DMS79 (cell line): Measurements from ENCODE around the gene UQCC2.

Experiments
- DNase-seq: peaks from one replicate; lab custom pipeline; 2025; lab: John Stamatoyannopoulos, UW

UQCC2 gene

DNA sequence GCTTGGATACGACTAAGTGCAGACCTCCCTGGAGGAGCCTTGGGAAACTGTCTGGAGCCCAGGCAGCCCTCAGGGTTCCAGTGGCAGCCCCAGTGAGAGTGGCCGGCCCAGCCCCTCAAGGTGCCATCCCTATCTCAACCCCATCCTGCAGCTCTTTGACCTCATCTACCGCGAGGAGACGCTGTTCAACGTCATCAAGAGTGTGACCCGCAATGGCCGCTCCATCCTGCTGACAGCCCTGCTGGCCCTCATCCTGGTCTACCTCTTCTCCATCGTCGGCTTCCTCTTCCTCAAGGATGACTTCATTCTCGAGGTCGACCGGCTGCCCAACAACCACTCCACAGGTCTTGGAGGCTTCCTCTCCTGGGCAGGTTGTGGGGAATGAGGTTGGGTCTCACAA is 20.7 kb downstream of the UQCC2 start:
- no peak for DNase-seq

- no peak for DNase-seq
Observed at GRCh38 chr6:33689879-33690278, 21.6 kb downstream of the UQCC2 start.

GRCh38 chr6:33689148-33689494 is 22.4 kb downstream of the UQCC2 start:
- no peak for DNase-seq

DNA sequence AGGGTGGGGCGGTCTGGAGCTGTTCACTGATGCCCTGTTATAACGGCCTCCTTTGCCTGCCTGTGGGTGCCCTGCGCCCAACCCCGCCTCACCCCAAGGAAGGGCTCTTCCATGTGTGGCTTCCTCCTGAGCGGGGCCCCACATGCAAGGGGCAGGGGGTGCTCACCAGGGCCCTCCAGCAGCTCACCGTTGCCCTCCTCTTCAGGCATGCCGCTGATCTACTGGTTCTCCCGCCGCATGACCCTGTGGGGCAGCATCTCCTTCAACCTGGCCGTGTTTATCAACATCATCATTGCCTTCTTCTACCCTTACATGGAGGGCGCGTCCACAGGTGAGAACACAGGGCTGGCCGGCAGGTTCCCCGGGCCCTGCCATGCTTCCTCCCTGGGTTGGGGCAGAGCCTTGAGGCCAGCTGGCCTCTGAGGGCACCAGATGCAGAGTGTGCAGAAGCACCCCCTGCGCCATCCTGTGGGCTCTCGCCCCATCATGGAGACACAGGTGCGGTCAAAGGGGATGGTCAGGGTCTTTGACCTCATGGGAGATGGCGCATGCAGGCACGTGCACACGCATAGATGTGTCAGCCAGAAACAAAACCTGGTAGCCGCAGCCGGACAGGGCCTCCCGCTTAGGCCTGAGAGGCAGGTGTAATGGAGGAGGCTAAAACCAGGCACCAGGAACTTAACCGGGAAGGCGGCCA is 22.9 kb downstream of the UQCC2 start:
- no peak for DNase-seq

- DNase-seq: no peak
Observed at GRCh38 chr6:33688006-33688405, 23.5 kb downstream of the UQCC2 start.

DNA sequence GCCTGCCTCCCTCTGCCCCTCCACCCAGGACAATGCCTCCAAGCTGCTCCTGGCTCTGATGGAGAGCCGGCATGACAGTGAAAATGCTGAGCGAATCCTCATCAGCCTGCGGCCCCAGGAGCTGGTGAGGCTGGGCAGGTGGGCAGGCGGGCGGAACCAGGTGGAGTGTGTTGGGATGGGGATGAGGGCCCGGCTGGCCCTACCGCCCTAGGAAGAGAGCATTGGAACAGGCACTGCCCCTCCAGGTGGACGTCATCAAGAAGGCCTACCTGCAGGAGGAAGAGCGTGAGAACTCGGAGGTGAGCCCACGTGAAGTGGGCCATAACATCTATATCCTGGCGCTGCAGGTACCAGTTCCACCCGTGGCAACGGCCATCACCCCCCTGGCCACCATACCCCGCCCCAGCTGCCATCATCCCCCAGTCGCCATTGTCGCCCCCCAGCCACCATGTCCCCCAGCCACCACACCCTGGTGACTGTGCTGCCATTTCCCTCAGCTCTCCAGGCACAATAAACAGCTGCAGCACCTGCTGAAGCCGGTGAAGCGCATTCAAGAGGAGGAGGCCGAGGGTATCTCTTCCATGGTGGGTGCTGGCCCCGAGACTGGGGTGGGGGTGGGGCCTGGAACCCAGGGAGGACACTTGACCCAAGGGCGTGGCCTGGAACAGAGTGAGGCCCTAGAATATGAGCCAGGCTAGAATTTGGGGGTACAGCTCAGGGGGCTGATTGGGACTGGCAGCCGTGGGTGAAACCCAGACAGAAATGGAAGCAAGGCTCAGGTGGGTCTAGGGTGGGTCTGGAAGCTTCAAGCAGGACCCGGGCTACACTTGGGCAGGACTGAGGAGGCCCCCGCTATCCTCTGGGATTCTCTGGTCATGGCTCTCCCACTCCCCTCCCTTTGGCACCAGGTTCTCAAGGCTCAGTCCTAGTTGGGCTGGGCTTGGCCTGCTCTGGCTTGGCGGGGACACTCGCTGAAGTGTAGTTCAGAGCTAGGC is 24.2 kb downstream of the UQCC2 start:
- DNase-seq: no peak

DNA sequence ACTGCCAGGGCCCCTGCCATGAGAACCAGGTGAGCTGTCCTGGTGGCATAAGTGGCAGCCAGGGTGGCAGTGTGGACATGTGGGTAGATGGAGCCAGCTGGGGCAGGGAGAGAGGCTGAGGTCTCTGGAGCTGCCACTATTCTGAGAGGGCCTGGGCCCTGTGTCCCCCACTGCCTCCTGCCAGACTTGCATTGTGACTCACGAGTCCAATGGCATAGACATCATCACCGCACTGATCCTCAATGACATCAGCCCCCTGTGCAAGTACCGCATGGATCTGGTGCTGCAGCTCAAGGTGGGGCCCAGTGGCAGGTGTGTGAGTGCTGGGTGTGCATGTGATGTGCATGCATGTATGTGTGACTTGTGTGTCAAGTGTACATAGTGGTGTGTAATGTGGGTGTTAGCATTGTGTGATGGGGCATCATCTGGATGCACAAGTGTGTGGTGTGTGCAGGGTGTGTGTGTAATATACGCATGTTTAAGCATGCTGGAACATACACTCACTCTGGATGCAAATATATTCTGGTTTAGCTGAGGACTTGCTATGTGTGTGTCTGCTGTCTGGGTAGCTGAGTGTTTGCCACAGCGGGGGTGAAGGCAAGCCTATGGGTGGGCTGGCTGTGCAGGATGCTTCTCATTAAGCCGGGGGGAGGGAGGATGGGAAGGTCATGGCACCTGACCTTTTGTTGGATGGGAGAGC is 25.1 kb downstream of the UQCC2 start:
- no peak for DNase-seq

DNA sequence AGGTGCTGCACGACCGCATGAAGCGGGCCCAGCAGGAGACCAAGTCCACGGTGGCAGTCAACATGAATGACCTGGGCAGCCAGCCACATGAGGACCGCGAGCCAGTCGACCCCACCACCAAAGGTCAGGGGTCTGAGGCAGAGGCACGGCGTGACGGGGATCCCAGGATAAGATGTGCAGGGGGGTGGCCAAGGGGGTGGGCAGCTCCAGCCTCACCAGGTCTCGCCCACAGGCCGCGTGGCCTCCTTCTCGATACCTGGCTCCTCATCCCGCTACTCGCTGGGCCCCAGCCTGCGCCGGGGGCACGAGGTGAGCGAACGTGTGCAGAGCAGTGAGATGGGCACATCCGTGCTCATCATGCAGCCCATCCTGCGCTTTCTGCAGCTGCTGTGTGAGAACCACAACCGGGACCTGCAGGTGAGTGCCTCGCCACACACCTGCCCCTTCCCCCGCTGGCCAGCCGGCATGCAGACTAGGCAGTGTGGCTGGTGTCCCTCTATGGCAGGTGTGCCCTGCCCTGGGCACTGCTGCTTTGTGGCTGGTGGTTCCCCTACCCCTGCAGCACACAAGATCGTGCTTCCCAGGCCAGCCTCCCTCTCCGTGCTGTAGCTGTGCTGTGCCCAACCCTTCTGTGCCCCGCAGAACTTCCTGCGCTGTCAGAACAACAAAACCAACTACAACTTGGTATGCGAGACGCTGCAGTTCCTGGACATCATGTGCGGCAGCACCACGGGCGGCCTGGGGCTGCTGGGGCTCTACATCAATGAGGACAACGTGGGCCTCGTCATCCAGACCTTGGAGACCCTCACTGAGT is 25.9 kb downstream of the UQCC2 start:
- no peak for DNase-seq

DNA sequence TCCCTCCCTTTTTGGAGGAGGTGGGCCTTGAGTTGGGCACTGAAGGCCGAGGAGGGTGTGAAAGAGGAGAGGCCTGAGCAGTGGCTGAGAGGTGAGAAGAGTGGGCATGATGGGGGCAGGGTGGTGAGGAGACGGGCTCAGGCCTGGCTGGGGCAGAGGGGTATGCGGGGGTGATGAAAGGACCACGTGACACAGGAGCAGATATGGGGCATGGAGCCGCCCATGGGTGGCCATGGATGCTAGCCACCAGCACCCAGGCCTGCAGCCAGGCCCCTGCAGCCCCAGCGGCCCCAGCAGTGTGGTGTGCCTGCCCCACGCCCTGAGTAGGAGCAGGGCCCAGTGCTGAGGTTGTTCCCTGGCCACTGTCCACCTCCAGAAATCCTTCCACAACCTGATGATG is 26.5 kb downstream of the UQCC2 start:
- no peak for DNase-seq

DNA sequence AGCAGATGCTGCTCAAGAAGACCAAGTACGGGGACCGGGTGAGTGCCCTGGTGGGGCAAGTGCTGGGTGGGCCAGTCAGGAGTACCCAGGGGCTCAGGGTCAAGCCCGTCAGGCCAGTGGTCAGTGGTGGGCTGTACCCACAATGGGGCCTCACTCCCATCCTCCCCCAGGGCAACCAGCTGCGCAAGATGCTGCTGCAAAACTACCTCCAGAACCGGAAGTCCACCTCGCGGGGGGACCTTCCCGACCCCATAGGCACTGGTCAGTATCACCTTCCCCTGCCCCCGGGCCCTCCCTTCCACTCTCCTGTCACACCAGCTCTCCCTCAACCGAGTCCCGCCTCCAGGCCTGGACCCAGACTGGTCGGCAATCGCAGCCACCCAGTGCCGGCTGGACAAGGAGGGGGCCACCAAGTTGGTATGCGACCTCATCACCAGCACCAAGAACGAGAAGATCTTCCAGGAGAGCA is 27.0 kb downstream of the UQCC2 start:
- DNase-seq: no peak

- no peak for DNase-seq
Observed at GRCh38 chr6:33683576-33684427, 27.7 kb downstream of the UQCC2 start.

DNA sequence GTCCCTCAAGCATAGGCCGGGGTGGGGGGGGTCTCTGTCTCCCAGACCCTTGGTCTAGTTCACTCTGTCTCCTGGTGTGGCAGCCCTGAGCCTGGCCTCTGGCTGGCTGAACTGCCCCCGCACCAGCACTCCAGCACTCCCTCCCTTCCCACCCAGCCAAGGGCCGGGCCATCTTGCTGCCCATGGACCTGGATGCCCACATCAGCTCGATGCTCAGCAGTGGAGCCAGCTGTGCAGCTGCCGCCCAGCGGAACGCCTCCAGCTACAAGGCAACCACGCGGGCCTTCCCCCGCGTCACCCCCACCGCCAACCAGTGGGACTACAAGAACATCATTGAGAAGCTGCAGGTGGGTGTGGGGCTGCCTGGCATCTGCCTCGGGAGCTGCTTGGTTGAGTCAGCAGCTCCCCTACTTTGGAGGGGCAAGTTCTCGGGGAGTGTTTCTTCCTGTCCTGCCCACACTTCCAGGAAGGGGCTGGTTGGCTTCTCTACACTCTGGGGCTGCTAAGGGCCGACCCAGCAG is 28.4 kb downstream of the UQCC2 start:
- no peak for DNase-seq

DNA sequence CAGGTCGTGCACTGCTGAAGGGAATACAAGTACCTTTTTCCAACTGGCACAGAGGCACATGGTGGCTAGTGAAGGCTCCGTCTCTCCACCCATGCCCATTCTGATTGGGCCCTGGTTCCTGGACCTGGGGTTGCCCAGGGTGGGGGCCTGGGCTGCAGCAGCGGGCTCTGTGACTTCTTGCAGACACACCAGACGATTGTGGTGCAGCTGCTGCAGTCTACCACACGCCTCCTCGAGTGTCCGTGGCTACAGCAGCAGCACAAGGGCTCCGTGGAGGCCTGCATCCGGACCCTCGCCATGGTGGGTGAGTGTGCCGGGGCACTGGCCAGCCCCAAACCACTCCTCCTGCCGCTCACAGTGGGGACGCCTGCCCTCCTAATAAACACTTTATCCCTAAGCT is 29.2 kb downstream of the UQCC2 start:
- DNase-seq: no peak

GRCh38 chr6:33679761-33680160 is 31.7 kb downstream of the UQCC2 start:
- DNase-seq: no peak

DNA sequence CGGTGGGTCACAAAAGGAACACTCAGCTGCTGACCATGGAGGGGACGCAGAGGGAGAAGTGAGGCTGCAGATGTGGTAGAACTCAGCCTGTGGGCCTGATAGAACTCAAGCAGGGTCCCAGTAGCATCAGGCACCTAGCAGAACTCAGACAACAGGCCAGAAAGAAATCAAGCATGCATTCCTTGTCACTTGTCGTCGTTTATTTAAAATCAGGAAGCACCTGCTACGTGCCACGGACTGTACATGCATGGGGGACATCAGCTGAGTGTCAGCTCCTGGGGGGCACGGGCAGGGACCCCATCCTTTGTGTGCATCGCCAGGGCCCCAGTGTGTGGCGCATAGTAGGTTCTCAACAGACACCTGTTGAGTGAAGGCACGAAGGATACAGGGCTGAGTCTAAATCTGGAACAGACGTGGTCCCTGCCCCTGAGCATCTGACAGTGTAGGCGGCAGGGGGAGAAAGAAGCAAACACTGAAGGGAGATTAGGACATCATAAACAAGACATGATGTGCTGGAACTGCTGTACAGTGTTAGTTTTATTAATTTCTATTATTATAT is 32.5 kb downstream of the UQCC2 start:
- no peak for DNase-seq

GRCh38 chr6:33678233-33678931 is 33.1 kb downstream of the UQCC2 start:
- DNase-seq: no peak

DNA sequence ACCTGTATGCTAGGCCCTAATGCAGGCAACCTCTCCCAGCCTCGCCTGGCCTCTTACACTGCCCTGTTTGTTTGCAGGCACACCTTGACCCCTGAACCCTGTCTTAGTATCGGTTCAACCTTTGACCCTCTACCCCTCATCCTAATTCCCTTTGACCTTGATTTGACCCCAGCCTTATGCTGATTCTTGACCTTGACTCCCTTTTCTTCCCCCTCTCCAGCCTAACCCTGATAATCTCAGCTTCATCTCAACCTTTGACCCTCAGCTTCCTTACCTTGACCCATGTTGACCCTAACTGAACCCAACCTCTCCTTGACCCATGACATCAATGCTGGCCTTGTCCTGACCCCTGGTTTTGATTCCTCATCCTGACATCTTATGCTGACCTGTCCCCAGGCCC is 33.8 kb downstream of the UQCC2 start:
- DNase-seq: no peak

DNA sequence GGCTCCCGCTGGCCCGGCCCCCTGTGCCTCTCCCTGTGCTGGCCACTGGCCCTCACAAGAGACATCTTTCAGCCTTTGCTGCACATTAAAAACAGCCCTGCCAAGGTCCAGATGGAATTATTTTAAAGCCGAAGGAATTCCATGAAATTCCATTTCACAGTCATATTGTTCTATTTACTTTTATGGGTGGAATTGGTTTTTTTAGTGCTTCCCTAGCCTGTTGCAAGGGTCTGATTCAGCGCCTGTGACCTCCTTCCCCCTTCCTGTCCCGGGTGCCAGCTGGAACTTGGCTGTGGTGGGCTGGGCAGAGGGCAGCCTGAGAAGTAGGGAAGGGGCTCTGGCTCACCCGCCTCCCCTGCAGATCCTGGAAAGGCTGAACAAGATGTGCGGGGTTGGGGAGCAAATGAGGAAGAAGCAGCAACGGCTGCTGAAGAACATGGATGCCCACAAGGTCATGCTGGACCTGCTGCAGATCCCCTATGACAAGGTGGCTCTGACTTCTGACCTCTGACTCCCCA is 34.3 kb downstream of the UQCC2 start:
- no peak for DNase-seq

- DNase-seq: no peak
Observed at GRCh38 chr6:33676416-33677142, 34.9 kb downstream of the UQCC2 start.
